OCI-LY1 (cell line): ENCODE measurements around the gene PPCS.

ENCODE experiments used
- H2AFZ ChIP-seq: fragments of 200-600 bp; sonication (generic), shearing (Covaris generic); 2 replicates; pipeline ENCODE4 v1.6.0; 2014; ENCODE audit warnings: antibody characterized with exemption, mild to moderate bottlenecking, low read length
- H3F3A ChIP-seq: fragments of 200-600 bp; sonication (generic), shearing (Covaris generic); 2 replicates; pipeline ENCODE4 v1.6.0; 2014; ENCODE audit warnings: mild to moderate bottlenecking, antibody characterized with exemption, low read length, moderate library complexity; ENCODE audit not compliant: insufficient read depth
- H3K27ac ChIP-seq: fragments of 200-600 bp; sonication (generic); 2 replicates; pipeline ENCODE4 v1.5.1; 2014; ENCODE audit warnings: low read length, mixed run types, mild to moderate bottlenecking, low read depth; ENCODE audit not compliant: poor library complexity, severe bottlenecking
- H3K27me3 ChIP-seq: fragments of 200-600 bp; sonication (generic); 2 replicates; pipeline ENCODE4 v1.6.0; 2014; ENCODE audit warnings: antibody characterized with exemption, mild to moderate bottlenecking, low read length, moderate library complexity; ENCODE audit not compliant: insufficient read depth
- H3K36me3 ChIP-seq: fragments of 200-600 bp; sonication (generic); 2 replicates; pipeline ENCODE4 v1.6.1; 2014; ENCODE audit warnings: mild to moderate bottlenecking, antibody characterized with exemption, low read length, moderate library complexity, mixed read lengths; ENCODE audit not compliant: insufficient read depth
- H3K4me1 ChIP-seq: fragments of 200-600 bp; sonication (generic); 2 replicates; pipeline ENCODE4 v1.5.1; 2014; ENCODE audit warnings: mild to moderate bottlenecking, low read length, moderate library complexity; ENCODE audit not compliant: insufficient read depth, severe bottlenecking
- H3K4me2 ChIP-seq: fragments of 200-600 bp; sonication (generic), shearing (Covaris generic); 2 replicates; pipeline ENCODE4 v1.6.1; 2014; ENCODE audit warnings: low read length
- H3K4me3 ChIP-seq: fragments of 200-600 bp; sonication (generic); 2 replicates; pipeline ENCODE4 v1.5.1; 2014; ENCODE audit warnings: low read length, low read depth, mild to moderate bottlenecking, mixed read lengths; ENCODE audit not compliant: poor library complexity, severe bottlenecking
- H3K79me2 ChIP-seq: fragments of 200-600 bp; shearing (Covaris generic); 2 replicates; pipeline ENCODE4 v1.6.1; 2016; ENCODE audit warnings: mixed run types, low read length, mixed read lengths; ENCODE audit not compliant: insufficient read depth
- H3K9ac ChIP-seq: fragments of 200-600 bp; sonication (generic), shearing (Covaris generic); 2 replicates; pipeline ENCODE4 v1.6.1; 2014; ENCODE audit warnings: mild to moderate bottlenecking, low read length, mixed read lengths
- H3K9me2 ChIP-seq: fragments of 200-600 bp; sonication (generic), shearing (Covaris generic); 2 replicates; pipeline ENCODE4 v1.6.1; 2014; ENCODE audit warnings: low read depth, mild to moderate bottlenecking, low read length, mixed read lengths
- H3K9me3 ChIP-seq: fragments of 200-600 bp; shearing (Covaris generic); 2 replicates; pipeline ENCODE4 v1.6.1; 2014; ENCODE audit warnings: low read length, mixed read lengths
- H4K20me1 ChIP-seq: fragments of 200-600 bp; sonication (generic), shearing (Covaris generic); 2 replicates; pipeline ENCODE4 v1.6.0; 2016; ENCODE audit warnings: mild to moderate bottlenecking, low read length; ENCODE audit not compliant: insufficient read depth
- CTCF ChIP-seq: fragments of 200-600 bp; sonication (generic), shearing (Covaris generic); IDR thresholded peaks from 2 replicates; pipeline ENCODE4 v1.5.1; 2017; ENCODE audit warnings: mild to moderate bottlenecking, antibody characterized with exemption, low read length, moderate library complexity, mixed read lengths
- EZH2 ChIP-seq: fragments of 200-600 bp; sonication (generic), shearing (Covaris generic); IDR thresholded peaks from 2 replicates; pipeline ENCODE4 v1.8.0; 2017; ENCODE audit warnings: borderline replicate concordance, mixed run types, mild to moderate bottlenecking, antibody characterized with exemption, low read length, moderate library complexity, mixed read lengths

PPCS gene

DNA sequence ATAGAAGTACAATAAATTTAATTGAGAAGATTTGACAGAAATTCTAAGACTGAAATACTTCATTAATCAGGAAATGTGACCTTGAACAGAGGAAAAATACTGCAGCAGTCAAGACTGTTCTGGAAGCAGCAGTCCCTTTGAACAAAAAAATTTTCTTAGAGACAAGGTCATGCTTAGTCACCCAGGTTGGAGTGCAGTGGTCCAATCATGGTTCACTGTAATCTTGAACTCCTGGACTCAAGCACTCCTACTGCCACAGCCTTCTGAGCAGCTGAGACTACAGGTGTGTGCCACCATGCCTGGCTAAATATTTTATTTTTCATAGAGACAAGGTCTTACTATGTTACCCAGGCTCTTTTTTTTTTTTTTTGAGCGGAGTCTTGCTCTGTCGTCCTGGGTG lies 4.9 kb downstream of the PPCS start:
- peaks cover 29% of the 10 kb centered on the region for H3K4me1 ChIP-seq
- no peak overlapping the region for H3K27ac ChIP-seq
- TF ChIP-seq CTCF (no peak), EZH2 (no peak)
- H3K27me3 ChIP-seq = no peaks in the 10 kb centered on the region
- H2AFZ ChIP-seq = no peak overlapping the region
- H3F3A ChIP-seq = no peaks in the 10 kb centered on the region
- no peak overlapping the region for H3K9ac ChIP-seq
- H4K20me1 ChIP-seq = no peaks in the 10 kb centered on the region
- H3K4me3 ChIP-seq = no peak overlapping the region
- H3K36me3 ChIP-seq = peaks cover 30% of the 10 kb centered on the region
- H3K9me3 ChIP-seq = no peaks in the 10 kb centered on the region
- no peaks in the 10 kb centered on the region for H3K9me2 ChIP-seq
- H3K79me2 ChIP-seq = no peaks in the 10 kb centered on the region
- H3K4me2 ChIP-seq = no peak overlapping the region

- peak within 1 kb of the TSS; percentile 57 for H3K4me3 ChIP-seq
- H3K9ac ChIP-seq = peak within 1 kb of the TSS; percentile 19; the same call in 1 of the 2 replicates
Measured at GRCh38 chr1:42462828-42463763, 6.8 kb downstream of the PPCS start, which contains the start of gene CCDC30. Gene CCDC30, plus strand, starts transcription at chr1:42463286. Its CDS starts 17,266 bp downstream, at chr1:42480552.

DNA sequence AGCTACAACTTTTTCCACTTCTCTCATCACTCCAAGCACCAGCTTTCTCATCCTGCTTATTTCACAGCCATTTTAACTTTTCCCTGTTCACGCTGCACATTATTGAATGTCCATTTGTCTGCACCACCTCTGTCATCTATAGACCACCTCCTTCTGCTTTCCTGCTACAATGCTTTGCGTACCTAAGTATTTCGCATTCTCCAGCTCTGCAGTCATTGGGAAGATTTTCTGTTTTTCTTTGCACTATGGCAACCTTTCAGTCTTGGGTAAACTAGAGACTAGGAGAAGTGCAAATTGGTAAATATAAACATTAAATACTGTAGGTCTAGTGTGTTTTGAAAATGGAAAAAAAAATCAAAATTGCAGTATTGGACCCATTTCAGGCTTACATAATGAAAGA lies 7.6 kb downstream of the PPCS start:
- Histone ChIP-seq H3K27ac (no peak overlapping the region), H3F3A (no peaks in the 10 kb centered on the region), H3K9ac (no peak overlapping the region), H3K9me3 (no peaks in the 10 kb centered on the region), H3K4me2 (no peak overlapping the region), H3K4me3 (no peak overlapping the region), H3K9me2 (no peaks in the 10 kb centered on the region), H3K27me3 (no peaks in the 10 kb centered on the region), H2AFZ (no peak overlapping the region), H3K79me2 (no peaks in the 10 kb centered on the region), H3K36me3 (peaks cover 18% of the 10 kb centered on the region), H3K4me1 (peaks cover 14% of the 10 kb centered on the region), H4K20me1 (no peaks in the 10 kb centered on the region)
- no peak for TF ChIP-seq CTCF
- TF ChIP-seq EZH2 = no peak

More at GRCh38 chr1:42462828-42463763, 6.8 kb downstream of the PPCS start, which contains the start of gene CCDC30:
- Histone ChIP-seq H3K27ac (no peak within 1 kb of the TSS), H3F3A (no peaks in the 10 kb centered on the region), H3K36me3 (peaks cover 26% of the 10 kb centered on the region), H3K4me2 (peak within 1 kb of the TSS; percentile 72), H2AFZ (no peak within 1 kb of the TSS), H3K27me3 (no peaks in the 10 kb centered on the region), H3K4me1 (peaks cover 17% of the 10 kb centered on the region), H3K79me2 (no peaks in the 10 kb centered on the region), H3K9me2 (no peaks in the 10 kb centered on the region), H4K20me1 (no peaks in the 10 kb centered on the region), H3K9me3 (no peaks in the 10 kb centered on the region)
- TF ChIP-seq EZH2 = no peak
- no peak for TF ChIP-seq CTCF
